Activated CD8-positive, alpha-beta memory T cell treated with anti-CD3 and anti-CD28 coated beads for 24 hours (primary cell): ENCODE results near the gene EQTN.

Experiments used
- DNase-seq: peaks from one replicate; pipeline ENCODE4 v3.0.0-alpha.2; 2020

The EQTN gene

DNA sequence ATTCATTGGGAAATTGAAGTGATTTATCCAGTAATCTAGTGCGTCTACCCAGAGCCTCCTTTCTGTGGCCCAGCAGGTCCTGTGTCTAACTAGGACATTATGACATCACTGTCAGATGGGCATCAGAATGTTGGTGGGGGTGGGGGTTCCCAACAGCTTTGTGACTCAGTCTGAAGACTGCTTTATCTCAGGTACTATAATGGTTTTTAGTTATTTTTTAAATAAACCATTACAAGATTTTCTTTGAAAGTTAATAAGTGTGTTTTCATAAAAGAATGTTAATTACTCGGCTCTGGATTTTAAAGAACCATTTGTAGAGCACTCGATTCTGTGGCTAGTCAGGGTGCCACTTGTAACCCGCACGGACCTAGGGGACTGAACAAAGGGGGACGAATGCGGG lies at the start of gene EQTN:
Gene EQTN, minus strand, starts transcription at position 101 of the 400 bp plus-strand sequence. Its CDS starts 95 bp downstream, at position 6.
- no peak for DNase-seq

DNA sequence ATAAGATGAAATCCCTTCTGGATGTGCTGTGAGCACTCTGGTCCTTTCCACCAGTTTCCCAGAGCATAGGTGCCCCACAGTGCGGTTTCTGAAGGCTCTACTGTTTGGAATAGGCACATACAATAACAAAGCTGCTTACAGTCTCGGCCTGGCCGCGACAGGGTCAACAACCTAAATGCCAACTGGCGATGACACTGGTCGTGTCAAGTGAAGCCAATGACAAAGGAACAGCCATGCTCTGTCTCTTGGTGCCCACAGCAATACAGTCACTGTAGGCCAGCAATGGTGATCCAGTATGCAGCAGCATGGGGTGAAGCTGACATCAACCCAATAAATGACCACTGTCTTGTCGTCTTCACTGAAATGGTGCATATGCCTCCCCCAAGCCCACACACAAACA lies 47.8 kb upstream of the EQTN start:
- DNase-seq = no peak

DNA sequence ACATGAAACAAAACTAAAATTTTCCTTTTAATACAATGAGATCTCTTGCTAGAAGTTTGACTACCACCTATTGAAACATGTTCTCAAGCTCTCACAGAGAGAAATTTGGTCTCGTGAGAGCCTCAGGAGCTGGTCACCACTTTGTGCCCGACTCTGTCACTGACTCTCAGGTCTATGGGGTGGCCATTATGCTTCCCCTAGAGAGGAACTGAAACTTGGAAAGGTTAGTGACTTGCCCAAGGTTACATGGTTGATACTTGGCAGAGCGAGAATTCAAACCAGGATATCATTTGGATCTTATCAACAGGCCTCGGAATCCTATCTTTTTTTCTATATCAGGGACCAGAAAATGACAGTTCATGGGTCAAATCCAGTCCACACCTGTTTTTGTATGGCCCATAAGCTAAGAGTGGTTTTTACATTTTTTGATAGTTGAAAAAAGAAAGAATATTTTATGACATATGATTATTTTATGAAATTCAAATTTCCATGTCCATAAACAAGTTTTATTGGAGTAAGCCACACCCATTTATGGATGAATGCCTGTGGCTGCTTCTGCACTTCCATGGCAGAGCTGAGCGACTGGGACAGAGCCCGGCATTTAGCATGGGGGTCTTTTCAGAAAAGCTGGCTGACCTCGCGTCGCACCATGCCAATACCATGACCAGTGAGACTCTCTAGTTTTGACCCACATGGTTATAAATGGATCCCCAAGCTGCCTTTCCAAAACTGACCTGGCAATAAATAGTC lies 44.8 kb upstream of the EQTN start:
- no peak for DNase-seq

DNA sequence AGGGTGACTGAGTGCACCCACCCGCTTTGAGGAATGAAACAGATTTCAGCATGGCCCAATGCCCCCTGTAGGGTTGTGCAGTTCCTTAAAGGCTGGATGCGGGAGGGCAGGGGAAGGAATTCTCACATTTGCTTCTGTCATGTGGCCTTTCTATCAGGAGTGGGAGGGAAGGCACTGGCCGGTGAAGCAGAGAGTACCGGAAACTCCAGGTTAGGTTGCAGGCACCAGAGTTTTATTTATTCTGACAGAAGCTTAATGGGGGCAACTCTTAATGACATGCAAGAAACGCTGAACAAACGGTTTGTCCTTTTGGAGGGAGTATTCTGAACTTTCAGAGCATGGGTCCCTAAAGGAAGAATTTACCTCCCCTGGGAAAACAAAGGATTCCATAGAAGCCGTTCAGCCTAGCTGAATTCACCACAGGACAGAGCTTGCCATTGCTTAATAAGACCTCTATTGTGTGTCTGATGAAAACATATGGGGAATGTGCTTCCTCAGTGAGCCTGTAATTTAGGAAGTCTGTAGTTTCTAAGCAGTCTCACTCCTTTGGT lies 44.1 kb upstream of the EQTN start:
- no peak for DNase-seq

DNA sequence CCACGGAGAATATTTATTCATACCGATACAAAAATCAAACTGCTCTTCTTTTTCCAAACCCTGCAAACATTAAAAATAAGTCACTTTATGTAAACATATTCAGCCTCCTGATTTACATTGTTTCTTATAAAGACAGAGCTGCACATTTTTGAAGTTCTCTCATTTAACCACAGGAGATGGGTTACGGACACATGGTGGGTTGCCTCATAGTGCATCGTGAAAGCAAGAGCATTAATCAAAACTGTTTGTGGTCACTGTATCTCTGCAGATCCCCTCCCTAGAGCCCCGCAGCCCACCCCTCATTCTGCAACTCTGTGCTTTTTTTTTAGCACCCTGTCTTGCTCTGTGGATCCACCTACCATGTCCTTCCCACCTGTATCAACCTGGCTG lies 43.3 kb upstream of the EQTN start:
- no peak for DNase-seq

DNA sequence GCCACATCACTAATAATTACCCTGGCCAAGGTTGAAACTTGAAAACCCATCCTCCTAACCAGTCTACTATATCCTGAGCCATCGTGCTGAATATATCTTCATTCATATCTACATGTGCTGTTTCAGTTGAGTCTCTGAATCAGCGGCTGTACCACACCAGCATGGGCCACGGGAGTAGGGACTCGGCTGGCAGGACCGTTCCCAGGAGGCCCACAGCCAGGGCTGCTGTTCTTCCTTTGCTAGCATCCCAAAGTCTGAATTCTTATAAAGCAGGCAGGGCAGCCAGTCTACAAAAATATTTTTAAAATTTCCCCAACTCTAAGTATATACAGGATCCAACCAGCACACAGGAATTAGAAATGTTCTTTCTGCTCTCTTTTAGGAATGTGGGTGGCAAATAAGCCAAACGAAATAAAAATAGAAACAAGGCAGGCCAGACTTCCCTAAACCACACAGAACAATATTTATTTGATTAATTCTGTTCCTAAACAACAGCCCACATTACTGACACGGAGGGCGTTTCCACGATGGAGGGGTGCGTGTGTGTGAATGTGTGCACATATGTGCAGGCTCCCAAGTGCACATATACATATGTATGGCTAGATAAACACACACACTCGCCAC lies 42.8 kb upstream of the EQTN start:
- DNase-seq = no peak

DNA sequence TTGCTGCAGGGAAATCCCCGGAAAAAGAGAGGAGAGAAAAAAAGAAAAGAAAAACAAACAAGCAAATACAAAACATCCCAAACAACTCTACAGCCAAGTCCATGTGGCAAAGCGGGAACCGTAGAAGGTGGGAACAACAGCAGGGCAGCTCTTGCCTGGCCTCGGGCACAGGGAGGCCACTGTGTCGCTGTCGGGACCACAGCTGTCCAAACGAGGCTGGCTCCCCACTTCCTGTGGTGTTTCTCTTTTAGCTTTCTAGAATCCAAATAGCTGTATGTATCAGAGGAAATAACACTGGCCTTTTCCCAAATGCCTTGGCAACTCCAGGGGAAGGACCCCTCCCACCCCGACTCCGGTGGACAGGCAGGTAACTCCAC lies 41.6 kb upstream of the EQTN start:
- DNase-seq = no peak

DNA sequence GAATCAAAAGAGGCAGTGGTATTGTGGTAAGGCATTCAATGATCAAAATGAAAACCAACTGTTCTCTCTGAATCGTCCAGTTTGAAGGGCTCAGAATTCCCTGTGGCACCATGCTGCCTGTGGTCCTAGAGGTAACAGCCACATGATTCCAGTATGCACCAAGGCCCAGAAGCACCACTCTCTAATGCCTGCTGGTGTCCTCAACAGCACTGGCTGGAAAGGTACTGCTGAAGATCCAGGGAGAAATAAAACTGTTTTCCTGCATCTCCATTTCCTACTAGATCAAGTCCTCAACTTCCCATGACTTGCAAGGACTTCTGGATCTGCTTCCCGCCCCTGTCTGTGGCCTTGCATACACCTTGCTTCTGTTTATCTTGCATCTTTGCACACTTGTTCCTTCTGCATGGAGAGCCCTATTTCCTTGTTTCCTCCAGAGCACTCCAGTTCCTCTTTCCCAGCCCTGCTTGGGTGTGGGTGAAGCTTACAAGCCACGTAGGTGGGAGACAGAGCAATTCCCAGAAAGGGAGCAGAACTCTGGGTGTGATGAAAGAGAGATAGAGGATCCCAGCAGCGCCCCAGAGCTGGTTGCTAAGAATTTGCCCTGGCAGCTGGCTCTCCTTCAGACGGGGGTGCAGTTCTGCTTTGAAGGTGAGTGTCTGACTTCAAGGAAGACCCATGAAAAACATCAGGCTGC lies 41.0 kb upstream of the EQTN start:
- DNase-seq = no peak

DNA sequence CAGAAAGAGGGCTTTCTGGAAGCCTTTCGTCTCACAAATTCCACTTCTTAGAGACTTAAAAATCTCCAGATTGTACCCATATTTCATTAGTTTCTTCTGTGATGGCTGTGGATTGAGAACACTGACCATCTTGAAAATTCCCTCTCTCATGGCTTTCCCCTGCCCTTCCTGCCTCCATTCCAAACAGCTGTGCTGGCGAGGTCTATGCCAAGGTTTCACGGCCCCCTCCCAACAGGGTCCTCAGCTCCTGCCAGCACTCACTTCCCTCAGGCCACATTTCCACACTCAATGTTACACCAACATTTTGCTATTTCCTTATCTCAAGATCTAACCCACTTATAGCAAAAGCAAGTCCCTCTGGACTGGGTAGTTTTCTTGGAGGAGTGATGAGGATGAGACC lies 40.3 kb upstream of the EQTN start:
- no peak for DNase-seq

DNA sequence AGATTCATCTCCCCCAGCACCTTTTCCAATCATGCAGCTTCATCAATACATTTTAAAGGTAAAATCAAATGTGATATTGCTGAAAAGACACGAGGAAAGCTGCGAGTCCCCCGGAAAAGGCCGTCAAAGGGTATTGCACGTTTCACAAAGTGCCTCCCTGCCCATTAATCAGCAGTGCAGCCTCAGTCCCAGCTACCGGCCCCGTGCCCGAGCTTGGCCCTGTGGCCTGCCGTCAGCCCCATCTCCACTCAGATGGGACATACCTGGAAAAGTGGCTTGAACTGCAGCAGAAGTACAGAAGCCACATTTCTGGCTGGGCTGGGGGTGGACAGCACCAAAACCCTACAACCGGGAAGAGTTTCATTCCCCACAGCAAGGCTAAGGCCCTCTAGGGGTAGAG lies 39.9 kb upstream of the EQTN start:
- DNase-seq = no peak

DNA sequence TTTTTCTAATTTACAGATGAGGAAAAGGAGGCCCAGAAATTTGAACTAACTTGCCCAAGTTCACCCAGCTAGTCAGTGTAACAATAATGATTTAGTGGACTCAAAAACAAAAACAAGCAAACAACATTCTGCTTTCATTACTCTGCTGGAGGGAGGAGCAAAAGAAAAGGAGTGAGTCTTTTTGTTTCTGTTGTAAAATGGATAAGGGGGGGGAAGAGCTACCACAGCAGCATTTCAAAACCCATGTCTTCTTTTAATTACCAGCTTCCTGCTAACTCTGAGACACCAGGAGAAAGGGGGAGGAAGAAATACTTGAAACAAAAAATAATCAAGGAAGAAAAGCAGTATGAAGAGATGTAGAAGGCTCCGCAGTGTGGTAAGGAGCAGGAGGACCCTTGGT lies 39.2 kb upstream of the EQTN start:
- DNase-seq = no peak

DNA sequence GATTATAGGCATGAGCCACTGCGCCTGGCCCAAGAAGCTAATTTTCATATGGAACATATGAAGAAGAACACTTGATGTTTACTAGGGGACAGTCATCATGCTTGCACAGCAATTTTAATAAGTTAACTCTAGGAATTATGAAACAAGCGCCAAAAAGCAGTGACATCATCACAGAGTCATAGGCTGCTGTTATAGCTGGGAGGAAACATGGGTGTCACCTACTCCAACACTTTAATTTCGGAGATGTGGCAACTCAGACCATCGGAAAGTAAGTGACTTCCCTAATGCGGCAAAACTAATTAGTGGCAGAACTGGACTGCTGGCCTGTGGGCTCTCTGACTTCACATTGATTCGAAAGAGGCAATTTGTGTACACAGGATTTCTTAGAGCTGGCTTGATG lies 38.1 kb upstream of the EQTN start:
- DNase-seq = no peak

DNA sequence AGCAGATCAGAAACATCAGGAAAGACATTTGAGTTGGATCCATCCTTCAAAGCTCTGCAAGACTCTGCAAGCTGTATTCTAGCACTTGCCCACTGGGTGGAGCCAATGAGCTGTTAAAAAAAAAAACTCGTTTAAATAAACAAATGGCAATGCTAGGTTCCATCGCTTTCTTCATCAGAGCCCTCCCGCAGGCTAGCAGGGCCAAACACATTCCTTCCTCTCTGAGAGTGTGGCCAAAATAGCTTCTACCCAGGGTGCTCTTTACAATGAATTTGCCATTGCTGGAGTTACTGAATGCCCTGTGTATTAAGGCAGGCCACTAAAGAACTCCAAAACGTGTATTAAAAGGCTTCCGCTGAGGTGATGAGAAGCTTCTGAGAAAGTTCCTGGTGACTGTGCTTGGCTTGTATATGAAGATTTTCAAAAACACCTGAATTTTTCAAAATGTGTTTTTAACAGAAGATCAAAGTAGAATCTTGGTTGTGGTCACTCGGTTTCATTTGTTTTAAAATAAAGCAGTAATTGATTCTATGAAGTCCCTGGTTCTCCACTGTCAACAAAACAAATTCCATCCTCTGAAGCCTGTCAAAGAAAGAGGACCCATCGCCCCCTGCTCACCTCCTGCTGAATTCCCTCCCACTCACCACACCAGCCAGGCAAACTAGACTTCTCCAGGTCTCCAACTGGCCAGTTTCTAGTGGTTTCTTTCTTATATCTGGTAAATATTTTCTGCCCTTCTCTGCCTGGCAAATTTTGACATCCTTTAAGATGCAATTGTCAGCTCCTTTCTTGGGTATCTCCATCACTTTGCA lies 36.5 kb upstream of the EQTN start:
- peak; percentile 77 for DNase-seq

DNA sequence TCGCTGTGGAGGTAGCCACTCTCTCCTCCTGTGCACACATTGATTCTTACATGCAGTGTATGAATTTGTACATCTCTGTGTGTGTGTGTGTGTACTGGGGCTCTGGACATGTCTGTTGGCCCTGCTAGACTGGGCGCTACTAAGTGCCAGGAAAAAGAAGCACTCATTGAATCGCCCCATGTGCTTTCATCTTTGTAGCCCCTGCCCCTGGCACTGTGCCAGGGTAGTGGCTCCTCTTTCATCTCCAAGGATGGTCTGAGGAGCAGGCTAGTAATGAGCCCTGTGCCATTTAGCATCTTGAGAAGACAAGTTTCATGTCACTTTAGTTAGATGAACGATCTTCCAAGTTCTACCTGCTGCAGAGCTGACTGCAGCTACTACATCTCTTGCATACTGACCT lies 34.4 kb upstream of the EQTN start:
- no peak for DNase-seq

DNA sequence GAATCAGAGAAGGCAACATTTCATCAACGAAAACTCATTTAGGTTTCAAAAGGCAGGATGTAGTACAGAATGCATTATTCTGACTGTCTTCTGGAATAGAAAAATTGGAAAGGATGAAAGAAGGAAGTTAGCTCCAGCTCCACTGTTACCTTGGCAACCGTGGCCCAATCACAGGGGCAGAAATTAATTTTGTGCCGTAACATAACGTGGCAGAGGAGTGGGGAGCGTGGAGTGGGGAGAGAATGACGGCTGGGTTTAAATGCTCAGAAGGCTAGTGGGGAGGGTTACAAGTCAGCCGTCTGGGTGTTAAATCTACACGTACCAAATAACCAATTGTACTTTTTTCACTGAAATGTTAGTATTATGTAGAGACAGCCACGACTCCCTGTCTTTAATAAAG lies 32.3 kb upstream of the EQTN start:
- DNase-seq = no peak

DNA sequence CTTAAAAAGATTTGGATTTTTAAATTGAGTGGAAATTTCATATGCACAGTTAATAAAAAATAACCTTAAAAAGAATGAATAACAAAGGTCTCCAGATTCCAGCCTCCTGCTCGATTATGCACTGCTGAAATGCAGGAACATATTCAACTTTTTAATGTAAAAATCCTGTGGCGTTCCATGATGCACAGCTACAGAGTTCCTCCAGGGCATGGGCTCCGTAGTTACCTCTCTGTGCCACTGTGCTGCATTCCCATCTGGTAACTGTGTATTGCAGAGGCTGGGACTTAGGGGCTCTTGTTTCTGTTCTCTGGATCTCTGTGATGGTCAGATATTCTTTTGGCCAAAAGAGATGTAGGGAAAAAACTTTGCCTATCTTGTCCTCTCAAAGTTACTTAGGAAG lies 31.5 kb upstream of the EQTN start:
- DNase-seq = no peak

DNA sequence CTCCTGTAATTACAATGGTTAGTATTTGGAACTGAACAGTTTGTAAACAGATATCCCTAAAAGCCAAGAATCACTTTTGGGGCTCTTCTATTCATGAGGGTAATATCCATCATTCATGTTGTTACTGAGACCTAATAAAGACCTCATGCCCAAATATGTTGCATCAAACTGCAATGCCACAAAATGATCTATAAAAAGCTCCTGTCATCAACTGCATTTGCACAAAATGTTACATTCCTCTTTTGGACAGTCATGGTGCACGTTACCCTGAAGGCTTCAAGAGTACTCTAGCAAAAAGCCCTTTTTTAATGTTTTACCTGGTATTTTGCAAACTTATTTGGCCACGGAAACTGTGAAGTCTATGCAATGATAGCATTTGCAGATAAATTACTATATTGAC lies 14.2 kb upstream of the EQTN start:
- DNase-seq = no peak

DNA sequence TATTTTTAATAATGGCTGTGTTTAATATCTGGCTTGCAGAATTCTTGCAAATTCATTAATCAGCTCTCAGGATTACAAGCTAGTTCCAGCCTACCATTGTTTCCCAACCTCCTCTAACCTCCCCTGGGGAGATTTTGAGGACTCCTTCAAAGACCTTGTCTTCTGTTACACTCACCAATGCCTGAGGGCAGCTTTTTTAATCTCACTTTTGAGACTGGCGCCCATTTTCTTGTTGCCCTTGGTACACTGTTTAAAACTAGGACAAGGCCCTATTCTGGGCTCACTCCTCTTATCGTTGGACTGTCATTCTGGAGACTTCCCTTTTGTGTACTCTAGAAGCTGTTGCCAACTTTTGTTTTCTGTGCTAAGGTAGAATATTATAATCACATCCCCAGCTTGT lies 13.6 kb upstream of the EQTN start:
- DNase-seq = no peak

DNA sequence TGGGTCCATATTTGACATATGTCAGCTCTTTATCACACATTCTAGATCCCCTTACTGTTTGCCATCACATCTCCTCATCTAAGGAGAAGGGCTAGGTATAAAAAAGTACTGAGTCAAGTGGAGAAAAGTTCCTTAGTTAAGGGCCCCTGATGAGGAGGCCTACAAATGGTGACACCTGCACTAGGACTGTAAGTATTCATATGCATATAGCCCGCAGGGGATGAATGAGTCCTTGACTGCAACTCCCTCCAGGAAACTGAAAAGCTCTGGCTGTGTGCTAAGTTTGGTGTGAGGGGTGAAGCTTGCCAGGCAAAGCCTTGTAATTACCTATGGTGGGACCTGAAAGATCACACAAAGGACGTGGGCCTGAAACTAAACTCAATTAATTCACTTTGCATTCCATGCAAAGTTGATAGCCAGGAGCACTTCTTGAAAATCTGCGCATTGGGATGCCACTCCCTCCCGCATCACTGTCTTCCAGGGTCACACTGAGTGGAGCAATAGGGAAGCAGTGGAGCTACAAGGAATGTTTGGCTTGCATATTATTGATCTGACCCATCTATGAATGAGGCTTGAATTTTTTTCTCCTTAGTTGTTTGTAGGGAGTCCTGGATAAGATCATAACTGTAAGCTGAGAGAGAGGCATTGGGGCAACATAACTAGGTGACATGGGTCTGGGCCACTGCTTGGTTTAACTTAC lies 11.9 kb upstream of the EQTN start:
- no peak for DNase-seq

DNA sequence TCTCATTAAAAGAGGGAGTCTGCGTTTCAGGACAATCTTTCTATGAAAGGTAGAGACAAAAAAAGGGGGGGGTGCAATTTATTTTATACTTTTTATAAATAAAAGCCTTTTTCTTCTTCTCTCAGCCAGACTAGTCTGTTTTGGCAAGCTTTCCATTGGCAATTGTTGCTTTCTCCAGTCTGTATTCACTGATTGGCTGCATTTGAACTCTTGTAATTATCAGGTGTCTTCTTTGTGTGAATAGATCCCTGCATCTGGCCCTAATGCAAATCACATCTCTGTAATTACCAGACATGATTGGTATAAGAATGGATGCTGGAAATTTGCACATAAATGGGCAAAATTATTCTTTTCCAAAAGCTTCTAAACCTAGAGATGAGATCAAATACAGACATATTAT lies 7.6 kb upstream of the EQTN start:
- DNase-seq = no peak

DNA sequence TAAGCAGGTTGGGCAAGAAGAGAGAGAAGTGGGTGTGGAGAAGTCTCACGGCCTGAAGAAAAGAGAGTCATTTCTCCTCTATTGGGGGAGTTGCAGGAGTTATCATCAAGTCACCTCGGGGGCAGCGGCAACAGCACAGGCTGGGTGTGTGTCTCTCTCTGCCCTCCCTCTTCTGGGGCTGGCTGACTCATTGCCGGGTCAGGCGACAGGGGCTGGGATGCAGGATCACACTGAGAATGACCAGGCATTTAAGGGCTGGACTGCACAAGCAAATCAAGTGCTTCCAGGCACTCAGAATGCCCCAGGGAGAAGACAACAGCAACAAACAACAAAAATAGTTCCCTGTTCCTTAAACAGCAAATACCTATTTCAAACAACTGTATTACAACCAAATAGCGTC lies 6.3 kb upstream of the EQTN start:
- DNase-seq = no peak

DNA sequence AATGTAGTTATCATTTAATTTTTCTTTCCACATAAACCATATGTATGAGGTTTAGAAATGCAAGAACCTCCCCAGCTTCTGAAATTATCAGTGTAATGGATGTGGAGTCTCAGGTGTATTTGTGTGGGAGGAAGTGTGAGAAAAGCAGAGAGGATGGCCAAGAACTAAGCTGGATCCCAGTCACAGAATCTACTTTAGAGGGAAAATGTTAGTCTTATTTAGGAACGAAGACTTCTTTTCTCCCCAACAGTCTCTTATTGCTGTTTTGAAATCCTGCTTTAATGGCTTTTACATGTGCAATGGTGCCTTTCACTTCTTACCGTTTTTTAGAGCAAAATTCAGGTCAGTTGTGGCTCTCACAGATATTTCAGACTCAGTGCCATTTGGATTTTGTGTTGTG lies 3.0 kb downstream of the EQTN start:
- no peak for DNase-seq
